RWPE2 (cell line): ENCODE measurements around the gene SLC25A13.

Experiments used
- ATAC-seq: fragments of 200-7000 bp; cut with Tn5 transposase; 3 replicates; pipeline ENCODE4 v1.9.1; 2021; ENCODE audit warnings: low read depth
- DNase-seq: peaks from one replicate; pipeline ENCODE4 v3.0.0-alpha.2; 2020; ENCODE audit warnings: low spot score
- H3K27ac ChIP-seq: fragments of 450-650 bp; 2 replicates; pipeline ENCODE4 v1.5.1; 2017; ENCODE audit warnings: mild to moderate bottlenecking; ENCODE audit not compliant: poor library complexity, severe bottlenecking
- H3K27me3 ChIP-seq: fragments of 250-450 bp; sonication (Bioruptor Pico); 2 replicates; pipeline ENCODE4 v1.5.1; 2021; ENCODE audit warnings: mild to moderate bottlenecking, moderate library complexity; ENCODE audit not compliant: insufficient read depth, poor library complexity, severe bottlenecking
- H3K36me3 ChIP-seq: fragments of 250-450 bp; sonication (Bioruptor Pico); 2 replicates; pipeline ENCODE4 v1.5.1; 2020; ENCODE audit warnings: low read depth, mild to moderate bottlenecking, moderate library complexity
- H3K4me1 ChIP-seq: fragments of 250-450 bp; sonication (Bioruptor Pico); 2 replicates; pipeline ENCODE4 v1.5.1; 2021; ENCODE audit warnings: mild to moderate bottlenecking, moderate library complexity; ENCODE audit not compliant: insufficient read depth, poor library complexity, severe bottlenecking
- H3K4me3 ChIP-seq: fragments of 250-450 bp; sonication (Bioruptor Pico); 2 replicates; pipeline ENCODE4 v1.5.1; 2021; ENCODE audit warnings: mild to moderate bottlenecking, moderate library complexity; ENCODE audit not compliant: severe bottlenecking
- H3K9me3 ChIP-seq: fragments of 250-450 bp; sonication (Bioruptor Pico); 2 replicates; pipeline ENCODE4 v1.5.1; 2021; ENCODE audit warnings: mild to moderate bottlenecking, moderate library complexity; ENCODE audit not compliant: severe bottlenecking
- TF ChIP-seq, protein P1 (sequence below): fragments of 450-650 bp; IDR thresholded peaks from one replicate; pipeline ENCODE4 v1.5.1; 2017; ENCODE audit warnings: mild to moderate bottlenecking, moderate library complexity; ENCODE audit not compliant: poor library complexity, severe bottlenecking

SLC25A13 gene

DNA sequence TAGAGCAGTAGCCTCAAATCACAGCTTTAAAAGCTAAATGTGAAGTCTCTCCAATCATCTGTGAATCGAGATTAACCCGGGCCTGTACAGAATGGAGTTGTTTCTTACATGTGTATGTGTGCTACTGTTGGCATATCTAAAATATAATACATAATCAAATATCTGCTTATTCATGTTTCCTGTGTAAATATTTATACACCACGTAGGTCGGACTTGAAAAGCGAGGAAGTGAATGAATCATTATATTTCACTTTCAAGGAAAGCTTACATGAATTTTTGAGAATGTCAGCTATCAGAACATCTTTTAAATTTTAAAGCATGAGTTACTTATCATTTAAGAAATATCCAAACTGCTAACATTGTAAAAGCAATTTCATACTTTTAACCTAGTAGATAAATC lies 233.3 kb downstream of the SLC25A13 start:
- Histone ChIP-seq H3K4me1 (peaks cover 24% of the 10 kb centered on the region), H3K27me3 (no peaks in the 10 kb centered on the region), H3K4me3 (no peak overlapping the region), H3K27ac (no peak overlapping the region), H3K9me3 (no peaks in the 10 kb centered on the region), H3K36me3 (no peaks in the 10 kb centered on the region)
- peak; percentile 75 for ATAC-seq
- TF ChIP-seq, protein P1, sequence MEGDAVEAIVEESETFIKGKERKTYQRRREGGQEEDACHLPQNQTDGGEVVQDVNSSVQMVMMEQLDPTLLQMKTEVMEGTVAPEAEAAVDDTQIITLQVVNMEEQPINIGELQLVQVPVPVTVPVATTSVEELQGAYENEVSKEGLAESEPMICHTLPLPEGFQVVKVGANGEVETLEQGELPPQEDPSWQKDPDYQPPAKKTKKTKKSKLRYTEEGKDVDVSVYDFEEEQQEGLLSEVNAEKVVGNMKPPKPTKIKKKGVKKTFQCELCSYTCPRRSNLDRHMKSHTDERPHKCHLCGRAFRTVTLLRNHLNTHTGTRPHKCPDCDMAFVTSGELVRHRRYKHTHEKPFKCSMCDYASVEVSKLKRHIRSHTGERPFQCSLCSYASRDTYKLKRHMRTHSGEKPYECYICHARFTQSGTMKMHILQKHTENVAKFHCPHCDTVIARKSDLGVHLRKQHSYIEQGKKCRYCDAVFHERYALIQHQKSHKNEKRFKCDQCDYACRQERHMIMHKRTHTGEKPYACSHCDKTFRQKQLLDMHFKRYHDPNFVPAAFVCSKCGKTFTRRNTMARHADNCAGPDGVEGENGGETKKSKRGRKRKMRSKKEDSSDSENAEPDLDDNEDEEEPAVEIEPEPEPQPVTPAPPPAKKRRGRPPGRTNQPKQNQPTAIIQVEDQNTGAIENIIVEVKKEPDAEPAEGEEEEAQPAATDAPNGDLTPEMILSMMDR: no peak
- no peak for DNase-seq

DNA sequence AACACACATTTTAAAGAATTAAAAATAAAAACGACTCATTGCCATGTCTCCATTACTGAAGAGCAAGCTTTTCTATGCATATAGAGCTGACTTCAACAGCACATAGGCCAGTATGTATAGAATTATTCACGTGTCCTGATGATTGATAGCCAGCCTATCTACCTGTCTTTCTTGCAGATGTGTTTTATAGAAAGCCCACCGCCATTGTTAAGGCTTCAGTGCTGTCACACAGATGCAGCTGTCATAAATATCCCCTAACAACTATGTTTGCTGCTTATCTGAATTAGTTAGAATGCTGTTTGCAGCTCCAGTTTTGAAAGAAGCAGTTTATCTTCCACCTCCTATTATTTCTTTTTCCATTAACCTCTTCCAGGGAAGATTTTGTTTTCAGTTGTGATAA lies 235.9 kb downstream of the SLC25A13 start:
- H3K27me3 ChIP-seq: no peaks in the 10 kb centered on the region
- peaks cover 24% of the 10 kb centered on the region for H3K4me1 ChIP-seq
- no peak for DNase-seq
- H3K9me3 ChIP-seq: no peaks in the 10 kb centered on the region
- TF ChIP-seq, protein P1: no peak
- no peak for ATAC-seq
- H3K36me3 ChIP-seq: no peaks in the 10 kb centered on the region
- no peak overlapping the region for H3K27ac ChIP-seq
- H3K4me3 ChIP-seq: no peak overlapping the region

DNA sequence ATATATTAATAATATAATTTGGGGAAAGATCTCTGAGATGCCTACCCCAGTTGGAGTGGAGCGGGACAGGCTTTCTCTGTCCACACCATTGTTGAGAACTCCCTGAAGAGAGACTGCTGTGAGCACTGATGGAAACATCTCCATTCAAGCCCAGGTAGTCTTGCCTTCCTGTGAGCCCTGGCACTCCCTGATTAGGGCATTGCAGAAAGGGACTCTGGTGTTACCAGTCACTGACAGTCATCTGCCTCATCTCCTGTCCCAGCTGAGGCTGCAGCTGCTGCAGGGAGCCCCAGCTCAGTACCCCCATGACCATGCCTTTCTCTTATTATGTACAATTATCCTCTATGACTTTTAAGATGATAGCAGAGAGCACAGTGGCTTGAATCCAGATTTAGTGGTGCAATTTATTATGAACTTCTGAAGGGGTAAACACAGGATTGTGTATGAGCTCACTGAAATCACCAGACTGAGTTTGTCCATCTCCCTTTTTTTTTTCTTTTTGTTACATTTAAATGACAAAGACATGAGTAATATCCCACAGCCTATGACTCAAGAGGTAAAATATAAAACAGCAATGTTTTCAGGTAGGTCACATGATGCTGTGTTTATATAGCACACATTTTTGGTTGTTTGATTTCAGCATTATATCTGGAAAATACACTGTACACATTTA lies 236.9 kb downstream of the SLC25A13 start:
- ATAC-seq (peak; percentile 83), DNase-seq (no peak)
- no peak overlapping the region for H3K4me3 ChIP-seq
- no peaks in the 10 kb centered on the region for H3K9me3 ChIP-seq
- no peaks in the 10 kb centered on the region for H3K36me3 ChIP-seq
- H3K27ac ChIP-seq: peak overlapping the region; percentile 17
- no peaks in the 10 kb centered on the region for H3K27me3 ChIP-seq
- TF ChIP-seq, protein P1: no peak
- H3K4me1 ChIP-seq: peaks cover 24% of the 10 kb centered on the region

DNA sequence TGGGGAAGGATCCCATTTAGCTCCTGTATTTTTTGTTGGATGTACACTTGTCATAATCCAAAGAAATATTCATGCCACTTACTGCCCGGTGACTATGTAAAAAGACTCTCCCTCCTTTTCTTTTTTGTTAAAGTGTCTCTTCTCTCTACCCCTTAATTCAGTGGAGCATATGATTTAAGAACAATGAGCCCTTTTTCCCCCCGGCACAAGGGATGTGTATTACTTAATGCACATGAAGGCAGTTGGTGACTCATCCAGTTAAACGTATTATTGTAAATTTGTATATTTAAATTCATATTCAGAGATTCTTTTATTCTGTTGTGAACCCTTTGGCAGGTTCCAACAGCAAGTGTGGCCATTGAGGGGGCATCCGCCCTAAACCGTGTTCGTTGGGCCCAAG lies 241.9 kb downstream of the SLC25A13 start:
- TF ChIP-seq, protein P1: no peak
- peaks cover 5% of the 10 kb centered on the region for H3K4me1 ChIP-seq
- no peaks in the 10 kb centered on the region for H3K9me3 ChIP-seq
- H3K27me3 ChIP-seq: peaks cover 29% of the 10 kb centered on the region
- H3K27ac ChIP-seq: no peak overlapping the region
- DNase-seq (no peak), ATAC-seq (no peak)
- no peaks in the 10 kb centered on the region for H3K36me3 ChIP-seq
- H3K4me3 ChIP-seq: no peak overlapping the region

DNA sequence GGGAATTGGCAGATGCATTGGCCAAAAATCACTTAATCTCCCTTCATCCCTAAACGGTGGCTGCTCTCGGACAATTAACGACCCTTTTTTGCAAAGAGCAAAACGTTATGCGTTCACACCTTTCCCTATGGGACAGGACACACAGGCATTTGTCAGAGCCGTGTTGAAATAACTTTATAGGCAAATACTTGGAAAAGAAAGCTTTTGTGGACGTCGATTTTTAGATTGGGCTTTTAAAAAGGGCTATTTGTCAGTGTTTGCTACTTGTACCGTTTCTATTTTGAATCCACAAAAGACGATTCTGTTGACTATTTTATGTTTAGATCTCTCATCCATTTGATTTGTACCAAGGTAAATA lies 245.6 kb downstream of the SLC25A13 start:
- Histone ChIP-seq H3K27me3 (peaks cover 30% of the 10 kb centered on the region), H3K4me3 (peak overlapping the region; percentile 28), H3K36me3 (no peaks in the 10 kb centered on the region), H3K27ac (no peak overlapping the region), H3K4me1 (no peaks in the 10 kb centered on the region), H3K9me3 (no peaks in the 10 kb centered on the region)
- ATAC-seq (no peak), DNase-seq (no peak)
- TF ChIP-seq, protein P1: no peak
